Gastroesophageal sphincter (tissue), 4 donors: Measurements from ENCODE around the gene ARSD. TPM values are rescaled to one million over a fixed set of nuclear protein-coding genes. Genes with fewer than 3 reads are reported as not detected.

Experiments
- ATAC-seq: fragments of 150-250 bp; one replicate; pipeline ENCODE4 v1.9.1; 2016; ENCODE audit warnings: mild to moderate bottlenecking, moderate library complexity
- H3K27ac ChIP-seq, 4 donors: fragments of 200-600 bp; sonication (generic) in 3 of 4; 1 replicate in 3 of 4; 2 replicates in 1 of 4; pipeline ENCODE4 v1.5.1; 2016 to 2019
- H3K27me3 ChIP-seq: fragments of 200-600 bp; sonication (generic); one replicate; pipeline ENCODE4 v1.5.1; 2019
- H3K36me3 ChIP-seq, 2 donors: fragments of 200-600 bp; sonication (generic); one replicate each; pipeline ENCODE4 v1.5.1; 2019; ENCODE audit warnings: control low read depth in 1 of 2
- H3K4me1 ChIP-seq, 3 donors: fragments of 200-600 bp; sonication (generic); 1 replicate in 2 of 3; 2 replicates in 1 of 3; pipeline ENCODE4 v1.5.1; 2016 to 2019; ENCODE audit warnings: control low read depth in 2 of 3
- H3K4me3 ChIP-seq, 2 donors: fragments of 200-600 bp; sonication (generic); one replicate each; pipeline ENCODE4 v1.5.1; 2019; ENCODE audit warnings: mild to moderate bottlenecking in 1 of 2, moderate library complexity in 1 of 2
- H3K9me3 ChIP-seq, 3 donors: fragments of 200-600 bp; sonication (generic); one replicate each; pipeline ENCODE4 v1.5.1; 2017 to 2019; ENCODE audit warnings: control low read depth in 2 of 3
- CTCF ChIP-seq, 4 experiments: fragments of 200-600 bp in 2 of 4; fragments of 450-650 bp in 2 of 4; sonication (generic) in 1 of 4; IDR thresholded peaks; one replicate each; pipeline ENCODE4 v1.5.1; 2017 to 2019; ENCODE audit warnings: antibody characterized with exemption in 4 of 4, mild to moderate bottlenecking in 2 of 4, moderate library complexity in 2 of 4
- EP300 ChIP-seq: sonication (generic); formaldehyde crosslinking; IDR thresholded peaks from one replicate; pipeline ENCODE4 v1.6.1; 2017; ENCODE audit warnings: antibody characterized with exemption, mild to moderate bottlenecking
- POLR2A ChIP-seq, 2 donors: fragments of 450-650 bp; IDR thresholded peaks; one replicate each; pipeline ENCODE4 v1.6.1; 2017; ENCODE audit warnings: antibody characterized with exemption in 2 of 2, mild to moderate bottlenecking in 2 of 2, moderate library complexity in 1 of 2
- POLR2AphosphoS5 ChIP-seq: sonication (generic); formaldehyde crosslinking; IDR thresholded peaks from one replicate; pipeline ENCODE4 v1.6.1; 2017; ENCODE audit warnings: antibody characterized with exemption
- WGBS, 2 donors: methylation state at CpG; one replicate each; pipeline ENCODE4 v1.1.5; 2018; ENCODE audit warnings: low coverage in 1 of 2; 5-methylcytosine and 5-hydroxymethylcytosine counted together
- total RNA-seq, 4 donors: library from RNA; depleted of rRNA; stranded (reverse); fragments of >200 nt; gene quantifications; one replicate each; pipeline ENCODE4 v1.1.0, GENCODE V29; 2016

The ARSD gene
- total RNA-seq, 4 donors from 2014 or later: 11.5 to 20.2 (median 12.4) TPM

- H3K27ac ChIP-seq: no peak overlapping the region
- H3K4me3 ChIP-seq: no peak overlapping the region
- no peaks in the 10 kb centered on the region for H3K4me1 ChIP-seq
- no peaks in the 10 kb centered on the region for H3K36me3 ChIP-seq
- no peaks in the 10 kb centered on the region for H3K27me3 ChIP-seq
- H3K9me3 ChIP-seq: no peaks in the 10 kb centered on the region
- no peak for ATAC-seq
- TF ChIP-seq POLR2A (IDR thresholded peaks at IDR 0.05) (no peak), EP300 (no peak), CTCF (IDR thresholded peaks at IDR 0.05) (no peak), POLR2AphosphoS5 (no peak)
- WGBS, 2 donors: 86 to 91% methylated on average over 6 to 7 of the region's 7 CpGs
Measured at GRCh38 chrX:2888309-2888708, 40.8 kb downstream of the ARSD start.

DNA sequence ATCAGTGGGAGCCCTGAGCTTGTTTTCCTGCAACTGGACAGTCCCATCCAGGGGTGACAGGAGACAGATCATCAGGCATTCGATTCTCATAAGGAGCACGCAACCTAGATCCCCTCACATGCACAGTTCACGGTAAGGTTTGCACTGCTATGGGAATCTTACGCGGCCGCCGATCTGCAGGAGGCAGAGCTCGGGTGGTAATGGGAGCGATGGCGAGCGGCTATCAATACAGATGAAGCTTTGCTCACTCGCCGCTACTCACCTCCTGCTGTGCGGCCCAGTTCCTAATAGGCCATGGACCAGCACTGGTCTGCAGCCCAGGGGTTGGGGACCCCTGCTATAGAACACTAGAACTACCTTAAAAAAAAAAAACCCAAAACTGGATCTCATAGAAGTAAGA is 45.4 kb downstream of the ARSD start:
- Histone ChIP-seq H3K27ac (no peak overlapping the region), H3K4me3 (no peak overlapping the region), H3K27me3 (no peaks in the 10 kb centered on the region), H3K9me3 (no peaks in the 10 kb centered on the region), H3K4me1 (no peaks in the 10 kb centered on the region), H3K36me3 (no peaks in the 10 kb centered on the region)
- no peak for ATAC-seq
- WGBS, 2 donors: no CpG with 5 or more reads among the region's 14 CpGs
- no peak for TF ChIP-seq EP300
- no peak for TF ChIP-seq CTCF (IDR thresholded peaks at IDR 0.05)
- no peak for TF ChIP-seq POLR2A (IDR thresholded peaks at IDR 0.05)
- TF ChIP-seq POLR2AphosphoS5: no peak

DNA sequence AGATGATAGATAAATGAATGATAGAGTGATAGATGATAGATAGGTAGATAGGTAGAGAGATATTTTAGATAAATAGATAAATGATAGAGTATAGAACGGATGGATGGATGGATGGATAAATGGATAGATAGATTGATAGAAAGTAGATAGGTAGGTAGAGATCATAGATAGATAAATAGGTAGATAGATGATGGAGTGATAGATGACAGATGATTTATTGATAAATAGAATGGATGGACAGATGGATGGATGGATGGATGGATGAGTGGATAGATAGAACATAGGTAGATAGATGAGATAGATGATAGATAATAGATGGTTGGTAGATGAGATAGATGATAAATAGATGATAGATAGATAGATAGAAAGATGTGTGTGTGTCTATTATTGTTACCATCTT is 49.5 kb downstream of the ARSD start:
- H3K27ac ChIP-seq: no peak overlapping the region
- TF ChIP-seq CTCF (IDR thresholded peaks at IDR 0.05) (no peak), POLR2A (IDR thresholded peaks at IDR 0.05) (no peak), POLR2AphosphoS5 (no peak), EP300 (no peak)
- no peaks in the 10 kb centered on the region for H3K36me3 ChIP-seq
- H3K27me3 ChIP-seq: no peaks in the 10 kb centered on the region
- no peak for ATAC-seq
- no peaks in the 10 kb centered on the region for H3K9me3 ChIP-seq
- no peaks in the 10 kb centered on the region for H3K4me1 ChIP-seq
- H3K4me3 ChIP-seq: no peak overlapping the region
- 88 to 100% methylated on average over 1 of the region's 1 CpG for WGBS, 2 donors

GRCh38 chrX:2878563-2878962 is 50.6 kb downstream of the ARSD start:
- no peaks in the 10 kb centered on the region for H3K27me3 ChIP-seq
- no peaks in the 10 kb centered on the region for H3K9me3 ChIP-seq
- no peaks in the 10 kb centered on the region for H3K36me3 ChIP-seq
- no peak for ATAC-seq
- WGBS, 2 donors: 60 to 78% methylated on average over 1 to 2 of the region's 2 CpGs
- H3K4me1 ChIP-seq: no peaks in the 10 kb centered on the region
- H3K27ac ChIP-seq: no peak overlapping the region
- H3K4me3 ChIP-seq: no peak overlapping the region
- TF ChIP-seq EP300: no peak
- no peak for TF ChIP-seq CTCF (IDR thresholded peaks at IDR 0.05)
- TF ChIP-seq POLR2AphosphoS5: no peak
- TF ChIP-seq POLR2A (IDR thresholded peaks at IDR 0.05): no peak

DNA sequence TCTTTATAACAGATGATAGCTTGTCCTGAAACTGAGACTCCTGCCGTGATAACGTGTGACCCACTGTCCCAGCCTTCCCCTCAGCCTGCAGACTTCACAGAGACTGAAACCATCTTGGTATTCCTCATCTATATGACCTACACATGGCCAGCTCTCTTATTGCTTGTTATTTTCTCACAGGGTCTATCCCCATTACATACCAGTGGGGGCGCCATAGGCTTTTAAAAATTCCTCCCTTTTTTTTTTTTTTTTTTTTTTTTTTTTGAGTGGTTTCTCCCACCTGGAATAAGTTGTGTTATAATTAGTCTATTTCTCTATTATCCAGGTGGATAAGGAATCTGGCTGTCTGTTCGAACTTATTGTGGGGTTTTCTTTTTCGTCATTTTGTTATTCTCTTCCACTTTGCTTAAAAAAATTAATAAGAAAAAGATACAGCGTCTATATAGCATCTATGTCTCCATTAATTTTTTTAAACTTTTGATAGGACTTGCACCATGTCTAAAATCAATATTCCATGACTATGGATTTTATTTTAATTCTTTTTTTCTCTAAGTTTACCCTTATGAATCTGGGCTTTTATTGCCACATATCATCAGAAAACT is 53.2 kb downstream of the ARSD start:
- H3K4me3 ChIP-seq: no peak overlapping the region
- TF ChIP-seq CTCF (IDR thresholded peaks at IDR 0.05) (peak in 1 of 4 experiments; percentile 11), POLR2AphosphoS5 (no peak)
- no peaks in the 10 kb centered on the region for H3K9me3 ChIP-seq
- no peaks in the 10 kb centered on the region for H3K27me3 ChIP-seq
- WGBS, 2 donors: 80 to 84% methylated on average over 6 of the region's 6 CpGs
- no peak for ATAC-seq
- no peaks in the 10 kb centered on the region for H3K36me3 ChIP-seq
- no peak overlapping the region for H3K27ac ChIP-seq
- no peaks in the 10 kb centered on the region for H3K4me1 ChIP-seq
